ENCODE measurements around the gene ZNF428.

DNA sequence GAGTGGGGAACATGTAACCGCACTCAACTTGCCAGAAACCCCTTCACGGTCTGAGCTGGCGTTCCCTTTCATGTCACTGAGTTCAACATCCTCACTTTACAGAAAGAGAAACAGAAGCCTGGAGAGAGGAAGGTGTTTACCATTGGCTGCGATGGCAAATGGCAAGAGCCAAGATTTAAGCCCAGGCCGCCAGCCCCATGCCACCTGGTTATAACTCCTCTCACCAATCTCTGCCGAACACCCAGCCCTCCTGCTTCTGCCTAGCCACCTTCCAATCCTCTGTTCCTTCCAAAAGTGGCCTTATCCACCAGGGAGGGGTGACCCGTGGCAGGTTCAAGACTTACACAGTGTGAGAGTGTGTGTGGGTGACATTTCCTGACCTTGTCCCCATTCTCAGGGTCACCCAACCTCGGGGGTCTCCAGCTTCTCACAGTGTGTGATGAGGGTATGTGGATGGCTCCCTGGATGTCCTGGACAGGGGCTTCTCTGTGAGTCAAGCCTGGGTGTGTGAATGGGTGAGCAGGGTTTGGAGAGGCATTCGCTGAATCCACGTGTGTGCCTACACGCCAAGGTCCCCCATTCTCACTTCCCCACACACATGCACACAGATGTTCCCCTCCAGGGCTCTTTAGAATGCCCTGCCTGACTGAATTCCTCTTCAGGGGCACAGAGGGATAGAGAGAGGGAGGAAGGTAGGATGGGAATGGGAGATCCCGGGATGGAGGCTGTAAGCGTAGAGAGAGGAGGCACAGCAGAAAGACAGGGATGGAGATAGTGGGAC is 19.0 kb upstream of the ZNF428 start:
- TF ChIP-seq, protein P1, sequence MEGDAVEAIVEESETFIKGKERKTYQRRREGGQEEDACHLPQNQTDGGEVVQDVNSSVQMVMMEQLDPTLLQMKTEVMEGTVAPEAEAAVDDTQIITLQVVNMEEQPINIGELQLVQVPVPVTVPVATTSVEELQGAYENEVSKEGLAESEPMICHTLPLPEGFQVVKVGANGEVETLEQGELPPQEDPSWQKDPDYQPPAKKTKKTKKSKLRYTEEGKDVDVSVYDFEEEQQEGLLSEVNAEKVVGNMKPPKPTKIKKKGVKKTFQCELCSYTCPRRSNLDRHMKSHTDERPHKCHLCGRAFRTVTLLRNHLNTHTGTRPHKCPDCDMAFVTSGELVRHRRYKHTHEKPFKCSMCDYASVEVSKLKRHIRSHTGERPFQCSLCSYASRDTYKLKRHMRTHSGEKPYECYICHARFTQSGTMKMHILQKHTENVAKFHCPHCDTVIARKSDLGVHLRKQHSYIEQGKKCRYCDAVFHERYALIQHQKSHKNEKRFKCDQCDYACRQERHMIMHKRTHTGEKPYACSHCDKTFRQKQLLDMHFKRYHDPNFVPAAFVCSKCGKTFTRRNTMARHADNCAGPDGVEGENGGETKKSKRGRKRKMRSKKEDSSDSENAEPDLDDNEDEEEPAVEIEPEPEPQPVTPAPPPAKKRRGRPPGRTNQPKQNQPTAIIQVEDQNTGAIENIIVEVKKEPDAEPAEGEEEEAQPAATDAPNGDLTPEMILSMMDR (IDR thresholded peaks at IDR 0.05): no peak
- TF ChIP-seq POLR2A (IDR thresholded peaks at IDR 0.05): no peak
- TF ChIP-seq EP300 (IDR thresholded peaks at IDR 0.05): no peak

All from tibial nerve (tissue), 4 donors.